GM23338 (cell line): ENCODE measurements around the gene FKBP2. TPM values are rescaled to one million over a fixed set of nuclear protein-coding genes. Genes with fewer than 3 reads are reported as not detected.

Source experiments
- CREB1 ChIP-seq: fragments of 250-450 bp; sonication (Bioruptor Pico); IDR thresholded peaks from 2 replicates; pipeline ENCODE4 v1.5.0; 2020; ENCODE audit warnings: low read depth, mild to moderate bottlenecking, moderate library complexity
- EZH2phosphoT487 ChIP-seq: fragments of 200-600 bp; sonication (generic); IDR thresholded peaks from one replicate; pipeline ENCODE4 v1.8.1; 2018; ENCODE audit warnings: antibody characterized with exemption; ENCODE audit not compliant: unreplicated experiment
- ZNF114 ChIP-seq: fragments of 250-450 bp; sonication (Bioruptor Pico); IDR thresholded peaks from 2 replicates; pipeline ENCODE4 v1.5.0; 2020; ENCODE audit warnings: mild to moderate bottlenecking, moderate library complexity
- ZNF331 ChIP-seq: fragments of 250-450 bp; sonication (Bioruptor Pico); IDR thresholded peaks from 2 replicates; pipeline ENCODE4 v1.5.0; 2020; ENCODE audit warnings: low read depth, mild to moderate bottlenecking, moderate library complexity
- polyA plus RNA-seq: library from polyadenylated mRNA; unstranded; fragments of >200 nt; fragmentation: Nextera tagmentation; extraction: Ambion mirVana; gene quantifications from 2 replicates; pipeline ENCODE4 v1.2.1, GENCODE V29; 2016
- total RNA-seq: library from RNA; depleted of rRNA; stranded (reverse); fragments of >200 nt; shearing (Covaris generic); gene quantifications from 2 replicates; pipeline ENCODE4 v1.2.3, GENCODE V29; 2014
- TF ChIP-seq, protein P1 (sequence below): fragments of 250-450 bp; sonication (Bioruptor Pico); IDR thresholded peaks from 2 replicates; pipeline ENCODE4 v1.5.0; 2020; ENCODE audit warnings: mild to moderate bottlenecking, moderate library complexity
- TF ChIP-seq, protein P2 (sequence below), 2 experiments: fragments of 200-600 bp in 1 of 2; sonication (generic) in 1 of 2; conservative IDR thresholded peaks; 2 replicates each; pipeline versions ENCODE4 v1.5.1 to v1.6.1; 2016 to 2017; ENCODE audit warnings: antibody characterized with exemption in 2 of 2, low read depth in 2 of 2, mild to moderate bottlenecking in 2 of 2, moderate library complexity in 1 of 2
- TF ChIP-seq, protein P3 (sequence below): IDR thresholded peaks from 2 replicates; pipeline ENCODE4 v1.6.1; 2016; ENCODE audit warnings: antibody characterized with exemption

The FKBP2 gene
- total and polyA plus RNA-seq, 2 experiments from 2014 or later = 31.4 to 201 TPM

DNA sequence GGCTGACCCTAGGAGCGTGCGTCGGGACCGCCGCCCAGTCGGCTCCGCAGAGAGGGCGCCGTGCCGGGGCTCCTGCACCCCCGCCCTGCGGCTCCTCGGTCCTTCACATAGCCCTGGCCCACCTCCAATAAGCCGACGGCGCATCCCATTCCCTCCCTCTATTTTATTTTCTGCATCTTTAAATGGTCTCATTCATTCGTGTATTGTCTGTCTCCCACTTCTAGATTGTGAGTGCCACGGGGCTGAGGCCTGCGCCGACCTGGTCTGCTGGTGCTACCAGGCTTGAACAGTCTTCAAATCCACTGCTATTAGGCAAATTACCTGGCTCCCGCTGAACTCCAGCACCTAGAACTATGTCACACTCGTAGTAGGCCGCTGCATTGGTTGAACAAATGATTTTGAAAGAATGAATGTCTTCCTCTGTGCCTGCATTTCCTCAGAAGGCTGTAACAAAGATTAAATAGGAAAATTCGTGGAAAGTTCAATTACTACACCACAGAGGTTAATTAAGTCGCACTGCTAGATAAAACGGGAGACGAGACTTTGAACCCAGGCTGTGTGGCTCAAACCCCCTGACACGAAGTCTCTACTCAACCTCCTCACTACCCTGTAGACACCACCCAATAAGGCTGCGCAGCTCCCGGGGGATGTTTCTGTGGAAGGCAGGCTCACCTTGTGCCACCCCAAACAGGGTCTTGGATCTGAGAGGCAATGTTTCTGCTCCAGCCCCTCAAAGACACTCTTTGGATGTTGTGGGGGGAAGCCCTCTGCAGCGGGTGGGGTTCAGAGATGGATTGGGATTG, 7.0 kb downstream of the FKBP2 start (continued):
- TF ChIP-seq, protein P1, sequence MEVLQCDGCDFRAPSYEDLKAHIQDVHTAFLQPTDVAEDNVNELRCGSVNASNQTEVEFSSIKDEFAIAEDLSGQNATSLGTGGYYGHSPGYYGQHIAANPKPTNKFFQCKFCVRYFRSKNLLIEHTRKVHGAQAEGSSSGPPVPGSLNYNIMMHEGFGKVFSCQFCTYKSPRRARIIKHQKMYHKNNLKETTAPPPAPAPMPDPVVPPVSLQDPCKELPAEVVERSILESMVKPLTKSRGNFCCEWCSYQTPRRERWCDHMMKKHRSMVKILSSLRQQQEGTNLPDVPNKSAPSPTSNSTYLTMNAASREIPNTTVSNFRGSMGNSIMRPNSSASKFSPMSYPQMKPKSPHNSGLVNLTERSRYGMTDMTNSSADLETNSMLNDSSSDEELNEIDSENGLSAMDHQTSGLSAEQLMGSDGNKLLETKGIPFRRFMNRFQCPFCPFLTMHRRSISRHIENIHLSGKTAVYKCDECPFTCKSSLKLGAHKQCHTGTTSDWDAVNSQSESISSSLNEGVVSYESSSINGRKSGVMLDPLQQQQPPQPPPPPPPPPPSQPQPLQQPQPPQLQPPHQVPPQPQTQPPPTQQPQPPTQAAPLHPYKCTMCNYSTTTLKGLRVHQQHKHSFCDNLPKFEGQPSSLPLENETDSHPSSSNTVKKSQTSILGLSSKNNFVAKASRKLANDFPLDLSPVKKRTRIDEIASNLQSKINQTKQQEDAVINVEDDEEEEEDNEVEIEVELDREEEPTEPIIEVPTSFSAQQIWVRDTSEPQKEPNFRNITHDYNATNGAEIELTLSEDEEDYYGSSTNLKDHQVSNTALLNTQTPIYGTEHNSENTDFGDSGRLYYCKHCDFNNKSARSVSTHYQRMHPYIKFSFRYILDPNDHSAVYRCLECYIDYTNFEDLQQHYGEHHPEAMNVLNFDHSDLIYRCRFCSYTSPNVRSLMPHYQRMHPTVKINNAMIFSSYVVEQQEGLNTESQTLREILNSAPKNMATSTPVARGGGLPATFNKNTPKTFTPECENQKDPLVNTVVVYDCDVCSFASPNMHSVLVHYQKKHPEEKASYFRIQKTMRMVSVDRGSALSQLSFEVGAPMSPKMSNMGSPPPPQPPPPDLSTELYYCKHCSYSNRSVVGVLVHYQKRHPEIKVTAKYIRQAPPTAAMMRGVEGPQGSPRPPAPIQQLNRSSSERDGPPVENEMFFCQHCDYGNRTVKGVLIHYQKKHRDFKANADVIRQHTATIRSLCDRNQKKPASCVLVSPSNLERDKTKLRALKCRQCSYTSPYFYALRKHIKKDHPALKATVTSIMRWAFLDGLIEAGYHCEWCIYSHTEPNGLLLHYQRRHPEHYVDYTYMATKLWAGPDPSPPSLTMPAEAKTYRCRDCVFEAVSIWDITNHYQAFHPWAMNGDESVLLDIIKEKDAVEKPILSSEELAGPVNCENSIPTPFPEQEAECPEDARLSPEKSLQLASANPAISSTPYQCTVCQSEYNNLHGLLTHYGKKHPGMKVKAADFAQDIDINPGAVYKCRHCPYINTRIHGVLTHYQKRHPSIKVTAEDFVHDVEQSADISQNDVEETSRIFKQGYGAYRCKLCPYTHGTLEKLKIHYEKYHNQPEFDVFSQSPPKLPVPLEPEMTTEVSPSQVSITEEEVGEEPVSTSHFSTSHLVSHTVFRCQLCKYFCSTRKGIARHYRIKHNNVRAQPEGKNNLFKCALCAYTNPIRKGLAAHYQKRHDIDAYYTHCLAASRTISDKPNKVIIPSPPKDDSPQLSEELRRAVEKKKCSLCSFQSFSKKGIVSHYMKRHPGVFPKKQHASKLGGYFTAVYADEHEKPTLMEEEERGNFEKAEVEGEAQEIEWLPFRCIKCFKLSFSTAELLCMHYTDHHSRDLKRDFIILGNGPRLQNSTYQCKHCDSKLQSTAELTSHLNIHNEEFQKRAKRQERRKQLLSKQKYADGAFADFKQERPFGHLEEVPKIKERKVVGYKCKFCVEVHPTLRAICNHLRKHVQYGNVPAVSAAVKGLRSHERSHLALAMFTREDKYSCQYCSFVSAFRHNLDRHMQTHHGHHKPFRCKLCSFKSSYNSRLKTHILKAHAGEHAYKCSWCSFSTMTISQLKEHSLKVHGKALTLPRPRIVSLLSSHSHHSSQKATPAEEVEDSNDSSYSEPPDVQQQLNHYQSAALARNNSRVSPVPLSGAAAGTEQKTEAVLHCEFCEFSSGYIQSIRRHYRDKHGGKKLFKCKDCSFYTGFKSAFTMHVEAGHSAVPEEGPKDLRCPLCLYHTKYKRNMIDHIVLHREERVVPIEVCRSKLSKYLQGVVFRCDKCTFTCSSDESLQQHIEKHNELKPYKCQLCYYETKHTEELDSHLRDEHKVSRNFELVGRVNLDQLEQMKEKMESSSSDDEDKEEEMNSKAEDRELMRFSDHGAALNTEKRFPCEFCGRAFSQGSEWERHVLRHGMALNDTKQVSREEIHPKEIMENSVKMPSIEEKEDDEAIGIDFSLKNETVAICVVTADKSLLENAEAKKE (CRISPR knock-in tag) = no peak
- TF ChIP-seq EZH2phosphoT487 (no peak), ZNF114 (CRISPR knock-in tag) (no peak), ZNF331 (CRISPR knock-in tag) (no peak), CREB1 (CRISPR knock-in tag) (no peak)
- TF ChIP-seq, protein P2, sequence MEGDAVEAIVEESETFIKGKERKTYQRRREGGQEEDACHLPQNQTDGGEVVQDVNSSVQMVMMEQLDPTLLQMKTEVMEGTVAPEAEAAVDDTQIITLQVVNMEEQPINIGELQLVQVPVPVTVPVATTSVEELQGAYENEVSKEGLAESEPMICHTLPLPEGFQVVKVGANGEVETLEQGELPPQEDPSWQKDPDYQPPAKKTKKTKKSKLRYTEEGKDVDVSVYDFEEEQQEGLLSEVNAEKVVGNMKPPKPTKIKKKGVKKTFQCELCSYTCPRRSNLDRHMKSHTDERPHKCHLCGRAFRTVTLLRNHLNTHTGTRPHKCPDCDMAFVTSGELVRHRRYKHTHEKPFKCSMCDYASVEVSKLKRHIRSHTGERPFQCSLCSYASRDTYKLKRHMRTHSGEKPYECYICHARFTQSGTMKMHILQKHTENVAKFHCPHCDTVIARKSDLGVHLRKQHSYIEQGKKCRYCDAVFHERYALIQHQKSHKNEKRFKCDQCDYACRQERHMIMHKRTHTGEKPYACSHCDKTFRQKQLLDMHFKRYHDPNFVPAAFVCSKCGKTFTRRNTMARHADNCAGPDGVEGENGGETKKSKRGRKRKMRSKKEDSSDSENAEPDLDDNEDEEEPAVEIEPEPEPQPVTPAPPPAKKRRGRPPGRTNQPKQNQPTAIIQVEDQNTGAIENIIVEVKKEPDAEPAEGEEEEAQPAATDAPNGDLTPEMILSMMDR (conservative IDR thresholded peaks at IDR 0.05; ENCODE audit: low read depth in 2 of 2) = no peak
- TF ChIP-seq, protein P3, sequence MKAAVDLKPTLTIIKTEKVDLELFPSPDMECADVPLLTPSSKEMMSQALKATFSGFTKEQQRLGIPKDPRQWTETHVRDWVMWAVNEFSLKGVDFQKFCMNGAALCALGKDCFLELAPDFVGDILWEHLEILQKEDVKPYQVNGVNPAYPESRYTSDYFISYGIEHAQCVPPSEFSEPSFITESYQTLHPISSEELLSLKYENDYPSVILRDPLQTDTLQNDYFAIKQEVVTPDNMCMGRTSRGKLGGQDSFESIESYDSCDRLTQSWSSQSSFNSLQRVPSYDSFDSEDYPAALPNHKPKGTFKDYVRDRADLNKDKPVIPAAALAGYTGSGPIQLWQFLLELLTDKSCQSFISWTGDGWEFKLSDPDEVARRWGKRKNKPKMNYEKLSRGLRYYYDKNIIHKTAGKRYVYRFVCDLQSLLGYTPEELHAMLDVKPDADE = no peak
